SHP77 treated with DMSO at 0.1 percent for 48 hours (cell line): ENCODE measurements around the gene MYH7B.

Experiments
- DNase-seq: peaks from one replicate; lab custom pipeline; 2025; lab: John Stamatoyannopoulos, UW

The MYH7B gene

GRCh38 chr20:34977365-34978091 lies 21.9 kb downstream of the MYH7B start:
- DNase-seq, result no peak

GRCh38 chr20:34978092-34978744 lies 22.6 kb downstream of the MYH7B start:
- DNase-seq, result no peak

- DNase-seq, result no peak
Measured at GRCh38 chr20:34979366-34980153, 23.9 kb downstream of the MYH7B start.

GRCh38 chr20:34980543-34981233 lies 25.0 kb downstream of the MYH7B start:
- DNase-seq, result peak; percentile 11

GRCh38 chr20:34982270-34983088 lies 26.8 kb downstream of the MYH7B start:
- no peak for DNase-seq

DNA sequence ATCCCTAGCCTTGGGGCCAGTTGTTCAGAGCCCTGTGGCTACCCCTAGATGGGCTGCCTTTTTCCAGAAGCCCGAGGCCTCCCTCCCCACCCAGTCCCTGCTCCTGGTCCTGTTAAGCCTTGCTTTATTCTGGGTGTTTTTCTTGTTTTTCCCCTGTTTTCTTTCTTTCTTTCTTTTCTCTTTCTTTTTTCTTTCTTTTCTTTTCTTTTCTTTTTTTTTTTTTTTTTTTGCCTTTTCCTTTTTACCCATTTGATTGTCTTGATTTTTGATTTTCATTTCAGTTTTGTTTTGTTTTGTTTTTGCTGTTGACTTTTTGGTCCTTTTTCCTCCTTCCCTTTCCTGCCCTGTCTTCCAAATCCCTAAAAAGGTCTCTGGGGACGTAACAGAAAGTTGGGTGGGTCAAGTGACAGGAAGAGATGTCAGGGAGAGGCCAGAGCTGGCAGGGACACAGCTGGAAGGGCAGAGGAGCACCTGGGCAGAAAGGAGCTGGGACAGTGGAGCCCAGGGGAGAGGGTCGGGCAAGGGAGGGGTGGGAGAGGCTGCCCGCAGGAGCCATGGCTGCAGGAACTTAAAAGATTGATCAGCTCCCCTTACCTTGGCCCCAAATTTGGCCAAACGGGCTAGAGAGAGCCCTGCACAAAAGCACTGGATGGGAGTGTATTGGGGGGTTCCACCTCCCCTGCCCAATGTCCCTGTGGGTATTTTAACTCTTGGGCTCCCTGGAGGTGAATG lies 27.6 kb downstream of the MYH7B start:
- DNase-seq, result no peak

DNA sequence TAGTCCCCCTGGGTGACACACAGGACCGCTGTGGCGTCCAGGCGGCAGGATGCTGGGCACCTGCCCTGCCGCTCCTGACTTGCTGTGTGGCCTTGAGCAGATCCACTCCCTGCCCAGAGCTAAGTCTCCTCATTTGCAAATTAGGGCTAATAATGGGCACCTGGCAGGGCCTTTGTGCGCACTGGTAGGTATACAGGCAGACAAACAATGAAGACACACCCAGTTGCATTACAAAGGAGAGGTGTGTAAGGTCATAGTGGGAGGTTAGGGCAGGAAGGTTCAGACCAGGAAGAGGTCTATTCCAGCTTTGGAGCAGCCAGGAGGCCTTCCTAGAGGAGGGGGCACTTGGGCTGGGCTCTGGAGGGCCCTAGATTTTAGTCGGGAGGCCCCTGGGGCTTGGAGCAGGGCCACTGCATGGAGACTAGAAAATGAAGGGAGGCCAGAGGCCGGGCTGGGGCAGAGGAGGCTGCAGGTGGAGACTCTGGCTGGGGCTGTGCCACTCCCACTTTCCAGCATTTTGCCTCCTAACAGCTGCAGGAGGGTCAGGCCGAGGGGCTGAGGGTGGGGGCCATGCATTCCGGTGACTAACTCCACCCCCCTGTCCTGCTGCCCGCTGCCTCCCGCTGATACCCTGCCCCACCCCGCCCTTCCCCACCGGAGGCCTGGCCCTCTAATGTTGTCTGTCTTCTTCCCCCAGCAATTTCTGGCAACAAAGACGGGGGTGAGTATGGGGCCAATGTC lies 28.5 kb downstream of the MYH7B start:
- no peak for DNase-seq

DNA sequence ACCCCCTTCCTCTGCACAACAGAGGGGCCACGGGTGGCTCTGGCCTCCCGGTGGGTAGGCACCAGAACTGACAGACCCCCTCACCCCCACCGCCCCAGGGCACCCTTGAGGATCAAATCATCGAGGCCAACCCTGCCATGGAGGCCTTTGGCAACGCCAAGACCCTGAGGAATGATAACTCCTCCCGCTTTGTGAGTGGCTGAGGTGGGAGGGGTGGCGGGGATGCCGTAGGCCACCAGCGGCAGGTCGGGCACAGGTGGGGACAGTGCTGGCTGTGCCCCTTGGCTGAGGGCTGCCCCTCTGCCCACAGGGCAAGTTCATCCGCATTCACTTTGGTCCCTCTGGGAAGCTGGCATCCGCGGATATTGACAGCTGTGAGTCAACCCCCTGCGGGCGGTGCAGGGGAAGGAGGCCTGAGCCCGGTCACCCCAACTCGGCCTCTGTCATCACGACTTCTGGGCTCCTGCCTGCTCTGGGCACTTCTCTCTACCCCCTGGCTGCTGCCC lies 29.1 kb downstream of the MYH7B start:
- no peak for DNase-seq

DNA sequence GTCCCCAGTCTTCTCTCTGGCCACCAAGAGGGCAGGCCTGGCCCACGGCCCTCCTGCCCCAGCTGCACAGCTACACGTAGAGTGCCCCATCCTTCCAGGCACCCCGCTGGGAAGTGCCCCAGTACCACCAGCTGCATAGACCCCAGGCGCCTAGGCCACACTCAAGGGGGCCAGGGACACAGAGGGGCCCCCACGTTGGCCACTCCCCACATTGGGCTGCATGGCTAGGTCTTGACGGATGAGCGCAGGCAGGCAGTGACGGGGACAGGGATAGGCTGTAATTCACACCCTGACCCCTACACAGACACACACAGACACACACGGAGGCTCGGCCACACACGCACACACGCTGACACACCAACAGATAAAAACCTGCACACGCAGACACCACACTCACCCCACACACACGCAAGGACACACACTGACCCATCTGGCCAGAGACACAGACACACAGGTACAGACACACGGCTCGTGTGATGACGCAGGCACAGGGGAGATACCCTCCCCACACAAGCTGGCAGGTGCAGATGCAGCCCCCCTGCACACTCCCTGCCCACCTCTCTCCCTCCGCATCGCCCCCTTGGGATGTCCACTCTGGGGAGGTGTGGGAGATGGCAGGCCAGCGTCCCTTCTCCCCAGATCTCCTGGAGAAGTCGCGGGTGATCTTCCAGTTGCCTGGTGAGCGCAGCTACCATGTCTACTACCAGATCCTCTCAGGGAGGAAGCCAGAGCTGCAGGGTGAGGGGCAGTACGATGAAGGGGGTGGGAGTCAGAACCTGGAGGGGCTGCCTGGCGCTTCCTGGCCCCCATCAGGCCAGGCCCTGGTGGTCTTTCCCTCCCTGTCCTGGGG lies 30.0 kb downstream of the MYH7B start:
- no peak for DNase-seq

DNA sequence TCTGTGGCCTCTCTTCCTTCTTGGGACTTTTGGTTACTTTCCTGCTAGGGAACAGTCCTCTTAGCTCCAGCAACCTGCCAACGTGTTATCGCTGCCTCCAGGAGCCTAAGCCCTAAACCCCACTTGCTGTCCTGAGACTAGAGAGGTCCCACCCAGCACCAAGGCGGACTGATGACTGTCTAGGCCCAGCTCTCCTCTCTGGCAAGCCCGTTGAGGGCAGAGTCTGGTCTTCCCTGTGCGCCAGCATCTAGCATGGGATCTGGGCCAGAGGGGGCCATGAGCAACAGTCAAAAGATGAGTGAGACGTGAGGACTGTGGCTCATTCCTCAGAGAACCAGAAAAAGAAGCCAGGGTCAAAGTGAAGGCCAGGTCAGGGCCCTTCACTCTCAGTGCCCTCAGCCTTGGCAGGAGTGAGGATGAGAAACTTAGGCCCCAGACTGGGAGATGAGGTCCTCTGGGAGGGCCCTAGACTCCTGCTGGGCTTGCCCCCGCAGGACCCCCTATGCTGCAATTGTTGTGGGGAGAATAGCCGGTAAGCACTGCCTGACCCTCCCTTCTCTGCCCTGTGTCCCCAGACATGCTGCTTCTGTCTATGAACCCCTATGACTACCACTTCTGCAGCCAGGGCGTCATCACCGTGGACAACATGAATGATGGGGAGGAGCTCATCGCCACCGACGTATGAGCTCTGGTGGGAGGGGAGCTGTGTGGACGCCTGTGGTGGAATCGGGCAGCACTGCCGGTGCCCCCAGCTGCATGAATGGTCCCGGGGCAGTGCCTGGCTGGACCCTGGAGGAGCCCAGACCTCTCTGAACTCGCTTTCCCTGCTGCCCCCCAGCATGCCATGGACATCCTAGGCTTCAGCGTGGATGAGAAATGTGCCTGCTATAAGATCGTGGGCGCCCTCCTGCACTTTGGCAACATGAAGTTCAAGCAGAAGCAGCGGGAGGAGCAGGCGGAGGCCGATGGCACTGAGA lies 30.9 kb downstream of the MYH7B start:
- no peak for DNase-seq

DNA sequence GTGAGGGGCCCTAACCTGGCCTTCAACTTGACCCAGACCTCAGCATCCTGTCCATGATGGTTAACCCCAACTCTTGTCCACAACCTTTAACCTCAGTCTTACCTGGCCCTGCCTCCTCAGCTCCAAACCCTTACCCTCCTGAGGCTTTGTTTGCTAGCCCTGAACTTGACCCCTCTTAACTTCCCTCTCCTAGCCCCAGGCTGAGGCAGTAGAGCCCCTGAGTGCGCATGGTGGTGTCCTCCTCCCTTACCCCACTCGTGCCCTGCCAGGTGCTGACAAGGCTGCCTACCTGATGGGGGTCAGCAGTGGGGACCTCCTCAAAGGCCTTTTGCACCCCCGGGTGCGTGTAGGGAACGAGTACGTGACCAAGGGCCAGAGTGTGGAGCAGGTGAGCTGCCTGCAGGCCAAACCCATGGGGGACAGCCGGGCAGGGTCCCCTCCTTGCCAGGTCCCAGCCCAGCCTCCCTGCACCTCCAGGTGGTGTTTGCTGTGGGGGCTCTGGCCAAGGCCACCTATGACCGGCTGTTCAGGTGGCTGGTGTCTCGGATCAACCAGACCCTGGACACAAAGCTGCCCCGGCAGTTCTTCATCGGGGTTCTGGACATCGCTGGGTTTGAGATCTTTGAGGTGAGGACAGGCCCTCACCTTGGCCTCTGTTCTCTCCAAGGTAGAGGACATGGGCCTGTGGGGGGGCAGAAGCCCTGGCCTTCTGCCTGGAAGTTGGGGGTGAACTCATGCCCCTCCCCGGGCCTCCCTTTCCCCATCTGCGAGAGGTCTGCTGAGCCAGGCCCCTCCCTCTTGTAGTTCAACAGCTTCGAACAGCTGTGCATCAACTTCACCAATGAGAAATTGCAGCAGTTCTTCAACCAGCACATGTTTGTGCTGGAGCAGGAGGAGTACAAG lies 31.9 kb downstream of the MYH7B start:
- DNase-seq, result no peak

GRCh38 chr20:34988191-34988540 lies 32.5 kb downstream of the MYH7B start:
- no peak for DNase-seq

DNA sequence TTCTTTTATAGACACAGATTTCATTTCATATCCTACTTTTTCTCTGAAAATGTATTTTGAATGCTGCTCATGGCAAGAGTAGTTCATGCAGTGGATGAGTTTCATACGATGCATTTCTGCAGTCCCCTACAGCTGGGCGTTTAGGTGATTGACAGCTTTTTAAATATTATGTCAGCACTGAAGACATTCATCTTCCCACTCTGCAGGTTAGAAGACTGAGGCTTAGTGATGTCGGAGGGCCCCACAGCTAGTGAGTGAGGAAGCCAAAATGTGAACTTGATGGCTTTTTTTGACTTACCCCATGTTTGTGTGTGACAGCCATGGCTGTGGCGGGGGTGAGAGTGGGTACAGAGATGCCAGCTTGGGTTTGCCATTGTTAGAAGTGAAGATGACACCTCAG lies 33.5 kb downstream of the MYH7B start:
- DNase-seq, result no peak

DNA sequence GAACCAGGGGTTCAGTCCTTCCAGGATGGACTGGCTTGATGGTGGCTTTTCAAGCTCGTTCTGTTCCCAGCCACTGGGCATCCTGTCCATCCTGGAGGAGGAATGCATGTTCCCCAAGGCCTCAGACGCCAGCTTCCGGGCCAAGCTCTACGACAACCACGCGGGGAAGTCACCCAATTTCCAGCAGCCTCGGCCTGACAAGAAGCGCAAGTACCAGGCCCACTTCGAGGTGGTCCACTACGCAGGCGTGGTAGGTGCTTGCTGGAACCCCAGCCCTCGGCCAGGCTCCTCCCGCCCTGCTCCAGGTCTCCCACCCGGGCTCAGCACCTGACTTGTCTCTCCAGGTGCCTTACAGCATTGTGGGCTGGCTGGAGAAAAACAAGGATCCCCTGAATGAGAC lies 34.0 kb downstream of the MYH7B start:
- no peak for DNase-seq

DNA sequence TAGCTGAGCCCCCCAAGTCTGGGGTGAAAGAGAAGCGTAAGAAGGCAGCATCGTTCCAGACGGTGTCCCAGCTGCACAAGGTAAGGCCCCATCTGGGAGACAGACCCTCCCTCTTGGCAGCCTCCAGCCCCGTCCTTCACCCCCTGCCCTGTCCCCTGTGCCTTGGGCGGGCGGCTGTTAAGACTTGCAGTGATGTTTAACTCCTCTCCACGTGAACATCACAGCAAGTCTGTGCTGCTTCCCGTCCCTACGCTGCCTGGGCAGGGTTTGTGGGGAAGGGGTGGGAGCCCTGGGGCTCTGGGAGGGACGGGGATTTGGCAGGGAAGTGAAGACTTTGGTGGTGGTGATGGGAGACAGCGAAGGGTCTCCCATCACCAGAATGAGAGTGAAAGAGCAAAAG lies 34.6 kb downstream of the MYH7B start:
- DNase-seq, result no peak

GRCh38 chr20:34990661-34991214 lies 35.1 kb downstream of the MYH7B start:
- no peak for DNase-seq
